H1 (cell line): ENCODE results near the gene SHISAL1. TPM values are rescaled to one million over a fixed set of nuclear protein-coding genes. Genes with fewer than 3 reads are reported as not detected.

ENCODE experiments used
- CTCF ChIA-PET: fragments of 300-600 bp; sonication (Branson Sonifier 250); formaldehyde crosslinking; loops from one replicate; lab custom pipeline; 2021; ENCODE audit not compliant: partially characterized antibody; lab: Charles Lee
- POLR2A ChIA-PET: fragments of 300-600 bp; sonication (Branson Sonifier 250); formaldehyde crosslinking; loops from one replicate; lab custom pipeline; 2021; ENCODE audit warnings: inconsistent platforms; ENCODE audit not compliant: partially characterized antibody; lab: Charles Lee
- DNase-seq, 2 experiments: peaks; one replicate each; pipeline versions ENCODE4 v3.0.0 to v3.0.0-alpha.2; 2010 to 2022; ENCODE audit warnings: low spot score in 2 of 2, low read depth in 1 of 2, mixed read lengths in 1 of 2
- FAIRE-seq: peaks from 2 replicates; lab custom pipeline; 2011; peaks lifted over from hg19 to GRCh38; lab: Jason Lieb, UNC
- H2AFZ ChIP-seq: 2 replicates; pipeline ENCODE4 v1.8.1; 2012; ENCODE audit warnings: low read length, inconsistent platforms
- H2AK5ac ChIP-seq: 2 replicates; pipeline ENCODE4 v1.6.1; 2013; ENCODE audit warnings: low read depth, low read length
- H2BK120ac ChIP-seq: replicated peaks from 2 replicates; pipeline ENCODE3; 2013; ENCODE audit warnings: low read depth, low read length, inconsistent platforms
- H2BK12ac ChIP-seq: 2 replicates; pipeline ENCODE4 v1.6.1; 2013; ENCODE audit warnings: low read depth, low read length
- H2BK15ac ChIP-seq: 2 replicates; pipeline ENCODE4 v1.6.1; 2013; ENCODE audit warnings: low read length
- H2BK20ac ChIP-seq: 2 replicates; pipeline ENCODE4 v1.6.1; 2013; ENCODE audit warnings: low read length
- H2BK5ac ChIP-seq: 2 replicates; pipeline ENCODE4 v1.6.1; 2013; ENCODE audit warnings: low read depth, low read length
- H3K14ac ChIP-seq: 2 replicates; pipeline ENCODE4 v1.6.1; 2013; ENCODE audit warnings: inconsistent platforms; ENCODE audit not compliant: insufficient read length
- H3K18ac ChIP-seq: 2 replicates; pipeline ENCODE4 v1.6.1; 2013; ENCODE audit warnings: low read length; ENCODE audit errors: extremely low read depth
- H3K23ac ChIP-seq: 2 replicates; pipeline ENCODE4 v1.6.1; 2013; ENCODE audit warnings: inconsistent platforms; ENCODE audit not compliant: insufficient read length
- H3K23me2 ChIP-seq: 2 replicates; pipeline ENCODE4 v1.6.1; 2013; ENCODE audit warnings: low read depth, low read length
- H3K27ac ChIP-seq: 2 replicates; pipeline ENCODE4 v1.6.1; 2011; ENCODE audit warnings: low read depth, low read length, inconsistent platforms
- H3K27me3 ChIP-seq, 4 experiments: replicated peaks in 1 of 4; 1 replicate in 1 of 4; 2 replicates in 3 of 4; pipeline versions ENCODE4 v1.6.1 to v1.8.1; 2011 to 2013; ENCODE audit warnings: low read length in 3 of 4, mild to moderate bottlenecking in 3 of 4, inconsistent platforms in 2 of 4, mixed read lengths in 2 of 4, moderate library complexity in 1 of 4; ENCODE audit not compliant: control insufficient read depth in 3 of 4, insufficient read depth in 3 of 4; ENCODE audit errors: extremely low read depth in 1 of 4
- H3K36me3 ChIP-seq, 4 experiments: 2 replicates each; pipeline versions ENCODE4 v1.6.1 to v1.8.1; 2011 to 2013; ENCODE audit warnings: mild to moderate bottlenecking in 4 of 4, low read length in 3 of 4, moderate library complexity in 2 of 4, control low read depth in 1 of 4, inconsistent platforms in 1 of 4; ENCODE audit not compliant: insufficient read depth in 4 of 4, control insufficient read depth in 2 of 4
- H3K4ac ChIP-seq: replicated peaks from 2 replicates; pipeline ENCODE3; 2013; ENCODE audit warnings: low read length, low read depth, mixed read lengths, inconsistent platforms; ENCODE audit not compliant: insufficient read length
- H3K4me1 ChIP-seq, 4 experiments: replicated peaks in 1 of 4; 1 replicate in 1 of 4; 2 replicates in 3 of 4; pipeline versions ENCODE4 v1.6.1 to v1.8.1; 2011 to 2013; ENCODE audit warnings: low read length in 3 of 4, inconsistent platforms in 2 of 4, mixed read lengths in 1 of 4; ENCODE audit not compliant: insufficient read depth in 4 of 4, control insufficient read depth in 3 of 4
- H3K4me2 ChIP-seq, 2 experiments: 2 replicates each; pipeline versions ENCODE4 v1.6.1 to v1.8.1; 2011 to 2013; ENCODE audit warnings: low read depth in 2 of 2, low read length in 2 of 2, control low read depth in 1 of 2, inconsistent platforms in 1 of 2, mild to moderate bottlenecking in 1 of 2; ENCODE audit not compliant: insufficient read depth in 1 of 2
- H3K4me3 ChIP-seq, 4 experiments: fragments of 200-600, 300-600 bp in 1 of 4; sonication (generic), shearing (Covaris generic), sonication (Bioruptor Twin) in 1 of 4; 2 replicates each; pipeline versions ENCODE4 v1.5.1 to v1.8.1; 2011 to 2016; ENCODE audit warnings: low read length in 4 of 4, low read depth in 3 of 4, control low read depth in 2 of 4, inconsistent platforms in 2 of 4, mild to moderate bottlenecking in 2 of 4, mixed read lengths in 1 of 4, moderate library complexity in 1 of 4; ENCODE audit not compliant: insufficient read depth in 2 of 4; ENCODE audit errors: extremely low read depth in 1 of 4
- H3K56ac ChIP-seq: replicated peaks from 2 replicates; pipeline ENCODE3; 2013; ENCODE audit warnings: low read depth, mild to moderate bottlenecking, mixed read lengths, low read length, inconsistent platforms; ENCODE audit not compliant: insufficient read length
- H3K79me1 ChIP-seq: 2 replicates; pipeline ENCODE4 v1.6.1; 2013; ENCODE audit warnings: low read depth, low read length, control low read depth
- H3K79me2 ChIP-seq, 2 experiments: 2 replicates each; pipeline versions ENCODE4 v1.6.1 to v1.8.1; 2012 to 2013; ENCODE audit warnings: low read length in 2 of 2, mild to moderate bottlenecking in 2 of 2, inconsistent platforms in 1 of 2; ENCODE audit not compliant: insufficient read depth in 2 of 2, control insufficient read depth in 1 of 2
- H3K9ac ChIP-seq, 4 experiments: replicated peaks in 1 of 4; 1 replicate in 1 of 4; 2 replicates in 3 of 4; pipeline versions ENCODE4 v1.6.1 to v1.8.1; 2011 to 2013; ENCODE audit warnings: low read depth in 3 of 4, low read length in 3 of 4, control low read depth in 2 of 4, mild to moderate bottlenecking in 2 of 4, moderate library complexity in 2 of 4, inconsistent platforms in 1 of 4; ENCODE audit errors: extremely low read depth in 1 of 4
- H3K9me3 ChIP-seq, 2 experiments: 2 replicates each; pipeline versions ENCODE4 v1.6.1 to v1.8.1; 2012 to 2013; ENCODE audit warnings: mild to moderate bottlenecking in 2 of 2, moderate library complexity in 2 of 2, control low read depth in 1 of 2, inconsistent platforms in 1 of 2, low read depth in 1 of 2, low read length in 1 of 2, mixed read lengths in 1 of 2; ENCODE audit not compliant: insufficient read depth in 2 of 2
- H4K20me1 ChIP-seq, 2 experiments: replicated peaks in 1 of 2; 2 replicates each; pipeline versions ENCODE3 to v1.8.1; 2011 to 2013; ENCODE audit warnings: inconsistent platforms in 2 of 2, low read length in 2 of 2, mild to moderate bottlenecking in 1 of 2; ENCODE audit not compliant: insufficient read depth in 2 of 2, control insufficient read depth in 1 of 2
- H4K5ac ChIP-seq: 2 replicates; pipeline ENCODE4 v1.6.1; 2013; ENCODE audit warnings: low read length, low read depth, mixed read lengths, inconsistent platforms; ENCODE audit not compliant: insufficient read length
- H4K8ac ChIP-seq: 2 replicates; pipeline ENCODE4 v1.8.0; 2013; ENCODE audit warnings: mild to moderate bottlenecking, moderate library complexity, low read length, inconsistent platforms; ENCODE audit not compliant: insufficient read depth; ENCODE audit errors: extremely low read depth
- H4K91ac ChIP-seq: replicated peaks from 2 replicates; pipeline ENCODE3; 2013; ENCODE audit warnings: low read length, mixed read lengths, inconsistent platforms; ENCODE audit not compliant: insufficient read length
- ATF3 ChIP-seq: IDR thresholded peaks from 2 replicates; pipeline ENCODE4 v1.6.1; 2011; ENCODE audit warnings: low read depth, mild to moderate bottlenecking, low read length; ENCODE audit not compliant: insufficient read depth
- CBX8 ChIP-seq: fragments of 300-800, 300-1000 bp; sonication (generic); IDR thresholded peaks from 2 replicates; pipeline ENCODE4 v1.7.1; 2016; ENCODE audit warnings: low read depth, low read length, borderline replicate concordance
- GABPA ChIP-seq: IDR thresholded peaks from 2 replicates; pipeline ENCODE4 v1.6.1; 2011; ENCODE audit warnings: mild to moderate bottlenecking, low read length, moderate library complexity, borderline replicate concordance; ENCODE audit not compliant: insufficient read depth
- GTF2F1 ChIP-seq: IDR thresholded peaks from 2 replicates; pipeline ENCODE4 v1.6.1; 2012; ENCODE audit warnings: low read depth, low read length, improper control_type of control experiment, borderline replicate concordance
- SIX5 ChIP-seq: IDR thresholded peaks from 2 replicates; pipeline ENCODE4 v1.6.1; 2011; ENCODE audit warnings: mild to moderate bottlenecking, low read depth, low read length
- WGBS, 2 experiments: shearing (Covaris generic) in 1 of 2; methylation state at CpG; one replicate each; pipeline versions ENCODE4 v1.1.6 to v1.1.7; 2013 to 2015; ENCODE audit warnings: low lambda C conversion rate in 2 of 2, mixed read lengths in 2 of 2, inconsistent platforms in 1 of 2, low coverage in 1 of 2, missing lambda C conversion rate in 1 of 2; ENCODE audit not compliant: insufficient replicate concordance in 2 of 2, insufficient coverage in 1 of 2, insufficient read length in 1 of 2; ENCODE audit errors: extremely low coverage in 1 of 2, missing lambda C conversion rate in 1 of 2; 5-methylcytosine and 5-hydroxymethylcytosine counted together
- polyA plus RNA-seq, 7 experiments: library from polyadenylated mRNA; depleted of rRNA in 3 of 7; stranded (reverse) in 5 of 7; unstranded in 2 of 7; fragments of >200 nt in 5 of 7; fragments of 200-250 nt in 2 of 7; gene quantifications; 1 replicate in 5 of 7; 2 replicates in 1 of 7; 4 replicates in 1 of 7; pipeline versions ENCODE4 v1.2.1 to v1.2.3, GENCODE V29; 2011 to 2013; ENCODE audit warnings: missing spikeins in 2 of 7, mixed read lengths in 2 of 7
- total RNA-seq: library from RNA; stranded (reverse); fragmentation: NEBNext Ultra II Directional; extraction: Animal tissue kit (Norgen Biotek cat#: 25700); gene quantifications from 2 replicates; pipeline ENCODE4 v1.2.1, GENCODE V29; 2021

SHISAL1 gene
- total and polyA plus RNA-seq, 2 of the 8 experiments (the other 6 are each of a cell fraction or from before 2014, with no cell fraction given) = 3.7 to 5.8 TPM

- no peaks in the 10 kb centered on the region for H3K27me3 ChIP-seq
- H3K4ac ChIP-seq = no peak overlapping the region
- H2BK5ac ChIP-seq = 0 out of 2 replicates have a peak overlapping the region, but pooled peaks have one; percentile 24
- H4K20me1 ChIP-seq = no peaks in the 10 kb centered on the region
- H3K4me2 ChIP-seq = no peak overlapping the region
- no peak for FAIRE-seq
- no peaks in the 10 kb centered on the region; a peak in 1 of 7 replicates for H3K4me1 ChIP-seq
- H3K23ac ChIP-seq = no peak overlapping the region
- no peak for DNase-seq
- H3K4me3 ChIP-seq = no peak overlapping the region
- no peak overlapping the region for H3K14ac ChIP-seq
- TF ChIP-seq GTF2F1 (no peak), GABPA (no peak), ATF3 (no peak), SIX5 (no peak), CBX8 (no peak)
- 0 out of 2 replicates have a peak overlapping the region, but pooled peaks have one; percentile 22 for H4K8ac ChIP-seq
- no peak overlapping the region for H3K27ac ChIP-seq
- ChIA-PET CTCF (interaction anchor here (0.8 to 1.0 kb wide), 2 partner anchors 117 to 209 kb away, joined by 3 to 4 read pairs; no protein-coding TSS in a partner anchor), POLR2A (interaction anchor here (1.2 kb wide), 1 partner anchor 10 kb away, joined by 3 read pairs; no protein-coding TSS in a partner anchor)
- H3K56ac ChIP-seq = no peak overlapping the region
- no peak overlapping the region for H2AK5ac ChIP-seq
- H3K9me3 ChIP-seq = no peaks in the 10 kb centered on the region
- H2BK20ac ChIP-seq = no peak overlapping the region
- no peak overlapping the region for H4K5ac ChIP-seq
- 92% methylated on average over 11 of the region's 11 CpGs; no CpG with 5 or more reads in 1 of the 2 experiments for WGBS, 2 experiments
- H4K91ac ChIP-seq = no peak overlapping the region
- no peak overlapping the region for H3K18ac ChIP-seq
- no peak overlapping the region for H2BK15ac ChIP-seq
- 0 out of 2 replicates have a peak overlapping the region, but pooled peaks have one; percentile 2 for H2AFZ ChIP-seq
- H3K9ac ChIP-seq = no peak overlapping the region
- H3K23me2 ChIP-seq = peaks cover 5% of the 10 kb centered on the region; the same call in 1 of the 2 replicates
- H3K36me3 ChIP-seq = no peaks in the 10 kb centered on the region
- no peak overlapping the region for H2BK12ac ChIP-seq
- no peak overlapping the region for H2BK120ac ChIP-seq
- no peaks in the 10 kb centered on the region for H3K79me1 ChIP-seq
- no peaks in the 10 kb centered on the region for H3K79me2 ChIP-seq
These were observed 110.4 kb downstream of the SHISAL1 start for GRCh38 chr22:44202261-44202789.
